Measurements from ENCODE around the gene LMTK3. TPM values are rescaled to one million over a fixed set of nuclear protein-coding genes. Genes with fewer than 3 reads are reported as not detected.

The LMTK3 gene
- total RNA-seq, 1 donor = 0.43 TPM

DNA sequence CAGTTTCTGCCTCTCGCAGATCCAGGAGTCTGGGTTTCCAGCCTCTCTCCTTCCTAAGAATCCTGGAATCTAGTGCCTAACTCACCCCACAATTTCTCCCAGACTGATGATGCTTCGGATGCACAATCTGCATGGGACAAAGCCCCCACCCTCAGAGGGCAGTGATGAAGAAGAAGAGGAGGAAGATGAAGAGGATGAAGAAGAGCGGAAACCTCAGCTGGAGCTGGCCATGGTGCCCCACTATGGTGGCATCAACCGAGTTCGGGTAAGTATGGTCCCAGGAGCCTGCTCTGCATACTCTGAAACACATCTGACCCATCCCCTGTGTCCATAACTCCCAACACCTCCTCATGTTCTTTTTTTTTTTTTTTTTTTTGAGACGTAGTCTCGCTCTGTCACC is 65.1 kb downstream of the LMTK3 start:
- peak overlapping the region; percentile 95 for H3K4me3 ChIP-seq (ENCODE audit: low read depth, low read length)
- no peak for DNase-seq (ENCODE audit: low read depth)
- TF ChIP-seq, protein P1, sequence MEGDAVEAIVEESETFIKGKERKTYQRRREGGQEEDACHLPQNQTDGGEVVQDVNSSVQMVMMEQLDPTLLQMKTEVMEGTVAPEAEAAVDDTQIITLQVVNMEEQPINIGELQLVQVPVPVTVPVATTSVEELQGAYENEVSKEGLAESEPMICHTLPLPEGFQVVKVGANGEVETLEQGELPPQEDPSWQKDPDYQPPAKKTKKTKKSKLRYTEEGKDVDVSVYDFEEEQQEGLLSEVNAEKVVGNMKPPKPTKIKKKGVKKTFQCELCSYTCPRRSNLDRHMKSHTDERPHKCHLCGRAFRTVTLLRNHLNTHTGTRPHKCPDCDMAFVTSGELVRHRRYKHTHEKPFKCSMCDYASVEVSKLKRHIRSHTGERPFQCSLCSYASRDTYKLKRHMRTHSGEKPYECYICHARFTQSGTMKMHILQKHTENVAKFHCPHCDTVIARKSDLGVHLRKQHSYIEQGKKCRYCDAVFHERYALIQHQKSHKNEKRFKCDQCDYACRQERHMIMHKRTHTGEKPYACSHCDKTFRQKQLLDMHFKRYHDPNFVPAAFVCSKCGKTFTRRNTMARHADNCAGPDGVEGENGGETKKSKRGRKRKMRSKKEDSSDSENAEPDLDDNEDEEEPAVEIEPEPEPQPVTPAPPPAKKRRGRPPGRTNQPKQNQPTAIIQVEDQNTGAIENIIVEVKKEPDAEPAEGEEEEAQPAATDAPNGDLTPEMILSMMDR (IDR thresholded peaks at IDR 0.05; ENCODE audit: insufficient read depth, low read depth, low read length) = no peak

DNA sequence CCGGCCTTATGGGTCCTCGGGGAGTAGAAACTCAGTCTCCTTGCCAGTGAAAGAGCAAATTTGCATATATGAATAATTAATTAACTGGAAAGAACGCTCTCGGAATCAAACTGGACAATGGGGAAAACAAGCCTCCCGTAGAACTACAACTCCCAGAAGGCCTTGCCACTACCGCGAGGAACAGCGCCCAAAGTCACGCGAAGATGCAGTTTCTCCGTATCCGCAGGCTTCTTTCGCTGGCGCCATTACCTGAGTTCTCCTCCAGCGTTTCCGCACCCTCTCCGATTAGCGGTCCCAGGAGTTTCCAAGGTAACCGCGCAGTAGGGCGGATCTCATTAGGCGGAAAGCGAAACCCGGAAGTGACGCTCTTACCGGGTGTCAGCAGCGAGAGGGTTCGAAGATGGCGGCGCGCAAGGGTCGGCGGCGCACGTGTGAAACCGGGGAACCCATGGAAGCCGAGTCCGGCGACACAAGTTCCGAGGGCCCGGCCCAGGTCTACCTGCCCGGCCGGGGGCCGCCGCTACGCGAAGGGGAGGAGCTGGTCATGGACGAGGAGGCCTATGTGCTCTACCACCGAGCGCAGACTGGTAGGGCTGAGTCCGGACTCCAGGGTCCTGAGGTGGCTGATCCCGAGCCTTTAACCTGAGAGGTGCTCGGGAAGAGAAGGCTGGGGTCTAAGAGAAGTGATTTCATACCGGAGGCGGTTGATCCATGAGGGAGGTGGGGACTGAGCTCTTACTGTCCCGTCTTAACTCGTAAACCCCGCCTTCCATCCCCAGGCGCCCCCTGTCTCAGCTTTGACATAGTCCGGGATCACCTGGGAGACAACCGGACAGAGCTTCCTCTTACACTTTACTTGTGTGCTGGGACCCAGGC is 65.8 kb downstream of the LMTK3 start, which contains the start of gene GRWD1:
GRWD1 (plus strand) TSS at position 378 of the 876 bp plus-strand sequence; CDS start at position 401, 23 bp downstream.
- peak; percentile 95 for DNase-seq (ENCODE audit: low read depth)
- TF ChIP-seq, protein P1 (IDR thresholded peaks at IDR 0.05; ENCODE audit: insufficient read depth, low read depth, low read length) = peak; percentile 15
- peak within 1 kb of the TSS; percentile 95 for H3K4me3 ChIP-seq (ENCODE audit: low read depth, low read length)

DNA sequence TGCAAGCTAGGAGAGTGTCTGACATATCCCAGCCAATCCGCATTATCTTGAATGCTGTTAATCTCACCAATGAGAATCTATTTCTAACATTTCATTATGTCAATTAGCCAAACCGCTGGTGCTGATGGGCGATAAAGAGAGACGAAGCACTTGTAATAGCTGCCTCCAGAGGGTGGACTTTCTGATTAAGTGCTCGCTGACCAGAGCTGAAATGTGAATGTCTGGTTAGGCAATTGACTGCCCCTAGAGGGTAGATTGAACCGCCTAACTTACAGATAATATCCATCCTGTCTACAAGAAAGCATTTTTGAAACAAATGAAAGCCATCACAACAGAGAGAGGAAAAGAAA is 66.4 kb downstream of the LMTK3 start:
- TF ChIP-seq, protein P1 (IDR thresholded peaks at IDR 0.05; ENCODE audit: insufficient read depth, low read depth, low read length) = peak; percentile 75
- peak; percentile 94 for DNase-seq (ENCODE audit: low read depth)

DNA sequence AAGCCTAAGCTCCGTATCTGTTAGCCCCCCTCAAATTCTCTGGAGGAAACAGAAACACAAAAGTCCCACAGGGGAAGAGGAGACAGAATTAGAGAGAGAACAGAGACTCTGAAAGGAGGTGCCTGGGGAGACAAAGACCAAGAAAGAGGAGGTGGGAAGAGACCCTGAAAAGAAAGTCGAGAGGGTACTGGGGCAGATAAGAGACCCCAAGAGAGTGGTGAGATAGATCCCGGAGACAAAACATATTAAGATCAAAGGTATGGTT is 66.8 kb downstream of the LMTK3 start:
- TF ChIP-seq, protein P1 (IDR thresholded peaks at IDR 0.05; ENCODE audit: insufficient read depth, low read depth, low read length) = no peak
- no peak for DNase-seq (ENCODE audit: low read depth)
- H3K4me3 ChIP-seq (ENCODE audit: low read depth, low read length) = peak overlapping the region; percentile 95

More for the DNA sequence above, 66.4 kb downstream of the LMTK3 start:
- peak overlapping the region; percentile 95 for H3K4me3 ChIP-seq (ENCODE audit: low read depth, low read length)

DNA sequence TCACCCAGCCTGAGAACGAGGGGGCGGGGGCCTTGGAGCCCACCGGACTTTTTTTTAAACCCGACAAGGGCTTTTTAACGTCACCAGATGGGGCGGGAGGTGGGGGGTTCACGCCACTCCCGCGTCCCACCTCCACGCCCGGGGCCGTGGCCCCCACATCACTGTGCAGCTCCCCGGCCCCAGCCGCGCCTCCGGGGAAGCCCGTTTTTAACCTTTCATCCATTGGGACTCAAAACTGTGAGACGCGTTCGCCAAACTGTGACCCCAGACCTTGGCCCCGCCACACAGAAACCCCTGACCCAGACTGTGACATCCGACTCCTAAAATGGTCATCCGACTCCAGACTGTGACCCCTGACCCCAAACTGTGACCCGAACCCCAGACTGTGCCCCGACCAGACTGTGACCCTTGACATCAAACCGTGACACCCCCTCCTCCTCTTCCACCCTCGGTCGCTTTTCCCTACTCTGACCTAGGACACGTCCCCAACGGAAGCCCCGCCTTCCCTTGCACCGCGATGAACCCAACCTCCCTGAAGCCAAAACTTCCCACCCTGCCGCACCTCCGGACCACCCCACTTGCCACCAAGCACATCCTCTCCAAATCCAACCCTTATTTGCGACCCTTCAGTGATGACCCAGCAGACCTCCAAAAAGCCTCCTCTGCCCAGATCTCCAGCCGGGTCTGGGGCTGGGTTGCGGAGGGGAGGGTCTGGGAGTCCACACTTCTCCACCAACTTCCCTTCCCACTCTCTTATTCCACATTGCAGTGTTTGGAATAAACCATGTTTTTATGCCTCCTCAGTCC is 67.3 kb downstream of the LMTK3 start:
- TF ChIP-seq, protein P1 (IDR thresholded peaks at IDR 0.05; ENCODE audit: insufficient read depth, low read depth, low read length) = no peak
- H3K4me3 ChIP-seq (ENCODE audit: low read depth, low read length) = peak overlapping the region; percentile 95
- no peak for DNase-seq (ENCODE audit: low read depth)

DNA sequence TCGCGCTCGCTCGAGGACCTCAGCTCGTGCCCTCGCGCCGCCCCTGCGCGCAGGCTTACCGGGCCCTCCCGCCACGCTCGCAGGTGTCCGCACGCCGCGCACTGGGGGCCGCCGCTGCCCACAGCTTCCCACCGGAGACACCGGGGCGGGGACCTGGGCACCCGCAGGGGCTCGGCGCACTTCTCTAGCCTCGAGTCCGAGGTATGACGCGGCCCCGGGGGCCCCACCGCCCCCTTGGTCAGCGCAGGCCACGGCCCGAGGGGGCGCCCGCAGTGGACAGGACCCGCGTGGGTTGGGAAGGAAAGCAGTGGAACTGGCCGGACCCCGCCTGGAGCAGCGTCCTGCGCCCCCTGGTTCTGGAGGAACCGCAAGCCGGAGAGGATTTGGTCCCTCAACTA is 67.9 kb downstream of the LMTK3 start:
- DNase-seq (ENCODE audit: low read depth) = no peak

More for the DNA sequence above, 67.9 kb downstream of the LMTK3 start:
- no peak overlapping the region for H3K4me3 ChIP-seq (ENCODE audit: low read depth, low read length)
- TF ChIP-seq, protein P1 (IDR thresholded peaks at IDR 0.05; ENCODE audit: insufficient read depth, low read depth, low read length) = no peak
